H1 (cell line): ENCODE measurements around the gene PGF.

ENCODE experiments used
- ASH2L ChIP-seq: fragments of 200-600, 300-600 bp; sonication (generic); IDR thresholded peaks from one replicate; pipeline ENCODE4 v1.7.1; 2017; ENCODE audit warnings: low read length
- CHD2 ChIP-seq: IDR thresholded peaks from 2 replicates; pipeline ENCODE4 v1.6.1; 2012; ENCODE audit warnings: low read length, improper control_type of control experiment
- MAFK ChIP-seq: IDR thresholded peaks from 2 replicates; pipeline ENCODE4 v1.6.1; 2012; ENCODE audit warnings: low read depth, mild to moderate bottlenecking, improper control_type of control experiment, low read length
- NRF1 ChIP-seq: IDR thresholded peaks from 2 replicates; pipeline ENCODE4 v1.6.1; 2011; ENCODE audit warnings: mild to moderate bottlenecking, low read depth, low read length, improper control_type of control experiment
- POLR2A ChIP-seq, 2 experiments: IDR thresholded peaks; 1 replicate in 1 of 2; 2 replicates in 1 of 2; pipeline ENCODE4 v1.6.1; 2011; ENCODE audit warnings: low read depth in 2 of 2, low read length in 2 of 2, mild to moderate bottlenecking in 2 of 2; ENCODE audit errors: control extremely low read depth in 1 of 2
- POLR2AphosphoS5 ChIP-seq: IDR thresholded peaks from 2 replicates; pipeline ENCODE4 v1.6.1; 2011; ENCODE audit warnings: low read depth, low read length
- RFX5 ChIP-seq: IDR thresholded peaks from 2 replicates; pipeline ENCODE4 v1.6.1; 2011; ENCODE audit warnings: low read depth, low read length, improper control_type of control experiment, borderline replicate concordance
- SRF ChIP-seq: IDR thresholded peaks from 2 replicates; pipeline ENCODE4 v1.6.1; 2011; ENCODE audit warnings: mild to moderate bottlenecking, low read depth, low read length, moderate library complexity
- YY1 ChIP-seq: IDR thresholded peaks from 2 replicates; pipeline ENCODE4 v1.6.1; 2011; ENCODE audit warnings: low read depth, mild to moderate bottlenecking, low read length
- TF ChIP-seq, protein P1 (sequence below), 3 experiments: IDR thresholded peaks; 1 replicate in 2 of 3; 2 replicates in 1 of 3; pipeline versions ENCODE4 v1.5.1 to v1.6.1; 2011; ENCODE audit warnings: low read length in 3 of 3, mild to moderate bottlenecking in 3 of 3, inconsistent platforms in 2 of 3, low read depth in 1 of 3, moderate library complexity in 1 of 3; ENCODE audit not compliant: insufficient read depth in 1 of 3; ENCODE audit errors: control extremely low read depth in 1 of 3

GRCh38 chr14:75001261-75001660 is 45.9 kb upstream of the PGF start:
- TF ChIP-seq MAFK (no peak), SRF (no peak), POLR2AphosphoS5 (no peak), RFX5 (no peak), POLR2A (IDR thresholded peaks at IDR 0.05; ENCODE audit: control extremely low read depth in 1 of 2, low read depth in 2 of 2, low read length in 2 of 2) (no peak), ASH2L (no peak), YY1 (no peak), CHD2 (no peak), NRF1 (no peak)
- TF ChIP-seq, protein P1, sequence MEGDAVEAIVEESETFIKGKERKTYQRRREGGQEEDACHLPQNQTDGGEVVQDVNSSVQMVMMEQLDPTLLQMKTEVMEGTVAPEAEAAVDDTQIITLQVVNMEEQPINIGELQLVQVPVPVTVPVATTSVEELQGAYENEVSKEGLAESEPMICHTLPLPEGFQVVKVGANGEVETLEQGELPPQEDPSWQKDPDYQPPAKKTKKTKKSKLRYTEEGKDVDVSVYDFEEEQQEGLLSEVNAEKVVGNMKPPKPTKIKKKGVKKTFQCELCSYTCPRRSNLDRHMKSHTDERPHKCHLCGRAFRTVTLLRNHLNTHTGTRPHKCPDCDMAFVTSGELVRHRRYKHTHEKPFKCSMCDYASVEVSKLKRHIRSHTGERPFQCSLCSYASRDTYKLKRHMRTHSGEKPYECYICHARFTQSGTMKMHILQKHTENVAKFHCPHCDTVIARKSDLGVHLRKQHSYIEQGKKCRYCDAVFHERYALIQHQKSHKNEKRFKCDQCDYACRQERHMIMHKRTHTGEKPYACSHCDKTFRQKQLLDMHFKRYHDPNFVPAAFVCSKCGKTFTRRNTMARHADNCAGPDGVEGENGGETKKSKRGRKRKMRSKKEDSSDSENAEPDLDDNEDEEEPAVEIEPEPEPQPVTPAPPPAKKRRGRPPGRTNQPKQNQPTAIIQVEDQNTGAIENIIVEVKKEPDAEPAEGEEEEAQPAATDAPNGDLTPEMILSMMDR (IDR thresholded peaks at IDR 0.05; ENCODE audit: control extremely low read depth in 1 of 3, insufficient read depth in 1 of 3, low read depth in 1 of 3, low read length in 3 of 3): no peak
